B cell (primary cell): Measurements from ENCODE around the gene TOP1. TPM values are rescaled to one million over a fixed set of nuclear protein-coding genes. Genes with fewer than 3 reads are reported as not detected.
A peak's percentile ranks its signal among the peaks of the same experiment; 100 is the strongest.

Source experiments
- ATAC-seq: fragments of 200-7000 bp; cut with Tn5 transposase; one replicate; pipeline ENCODE4 v1.10.0; 2021; ENCODE audit warnings: low read depth, mild to moderate bottlenecking, moderate number of reproducible peaks, moderate library complexity
- CTCF ChIA-PET: fragments of 350-600 bp; sonication (Branson Sonifier 250); formaldehyde crosslinking; loops from one replicate; lab custom pipeline; 2021; ENCODE audit warnings: antibody characterized with exemption, inconsistent platforms; lab: Charles Lee
- POLR2A ChIA-PET: fragments of 350-600 bp; sonication (Branson Sonifier 250); formaldehyde crosslinking; loops from one replicate; lab custom pipeline; 2021; ENCODE audit warnings: antibody characterized with exemption; lab: Charles Lee
- DNase-seq: peaks from one replicate; pipeline ENCODE4 v3.0.0; 2013
- H2AFZ ChIP-seq: 2 replicates; pipeline ENCODE4 v1.6.1; 2012; ENCODE audit warnings: mild to moderate bottlenecking, low read depth, low read length; ENCODE audit not compliant: insufficient read depth, poor library complexity, severe bottlenecking
- H3K27ac ChIP-seq, 2 donors: 1 replicate in 1 of 2; 2 replicates in 1 of 2; pipeline ENCODE4 v1.5.1; 2012 to 2013; ENCODE audit warnings: low read length in 2 of 2, mild to moderate bottlenecking in 2 of 2, moderate library complexity in 1 of 2
- H3K27me3 ChIP-seq, 4 experiments: fragments of 200-600 bp in 1 of 4; sonication (generic) in 1 of 4; replicated peaks in 1 of 4; 1 replicate in 2 of 4; 2 replicates in 2 of 4; pipeline versions ENCODE4 v1.6.1 to v1.7.0; 2013 to 2016; ENCODE audit warnings: low read length in 3 of 4, mild to moderate bottlenecking in 2 of 4, mixed read lengths in 1 of 4, moderate library complexity in 1 of 4; ENCODE audit not compliant: insufficient read depth in 4 of 4, control insufficient read depth in 3 of 4; ENCODE audit errors: control extremely low read depth in 1 of 4
- H3K36me3 ChIP-seq, 2 experiments: replicated peaks in 1 of 2; 1 replicate in 1 of 2; 2 replicates in 1 of 2; pipeline versions ENCODE4 v1.6.1 to v1.7.1; 2013; ENCODE audit warnings: low read length in 1 of 2; ENCODE audit not compliant: insufficient read depth in 2 of 2, control insufficient read depth in 1 of 2; ENCODE audit errors: control extremely low read depth in 1 of 2, extremely low read depth in 1 of 2
- H3K4me1 ChIP-seq, 2 donors: fragments of 200-600 bp in 1 of 2; sonication (generic) in 1 of 2; 1 replicate in 1 of 2; 2 replicates in 1 of 2; pipeline versions ENCODE4 v1.5.1 to v1.6.1; 2013 to 2017; ENCODE audit warnings: low read length in 2 of 2; ENCODE audit not compliant: control insufficient read depth in 2 of 2, insufficient read depth in 2 of 2
- H3K4me2 ChIP-seq: replicated peaks from 2 replicates; pipeline ENCODE3; 2012; ENCODE audit warnings: mild to moderate bottlenecking, low read depth, low read length; ENCODE audit not compliant: poor library complexity, severe bottlenecking
- H3K4me3 ChIP-seq, 5 experiments: fragments of 200-600 bp in 1 of 5; sonication (generic) in 1 of 5; 1 replicate in 3 of 5; 2 replicates in 2 of 5; pipeline versions ENCODE4 v1.5.1 to v1.7.0; 2011 to 2016; ENCODE audit warnings: low read length in 4 of 5, mild to moderate bottlenecking in 4 of 5, low read depth in 2 of 5, control low read depth in 1 of 5, moderate library complexity in 1 of 5; ENCODE audit not compliant: insufficient read depth in 1 of 5; ENCODE audit errors: control extremely low read depth in 1 of 5, extremely low read depth in 1 of 5
- H3K79me2 ChIP-seq: fragments of 200-600 bp; sonication (generic); one replicate; pipeline ENCODE4 v1.6.0; 2016; ENCODE audit warnings: low read length; ENCODE audit not compliant: control insufficient read depth, insufficient read depth
- H3K9ac ChIP-seq: fragments of 200-600 bp; sonication (generic); 2 replicates; pipeline ENCODE4 v1.6.1; 2017; ENCODE audit warnings: mild to moderate bottlenecking, low read length, moderate library complexity
- H3K9me3 ChIP-seq, 3 donors: one replicate each; pipeline versions ENCODE4 v1.6.1 to v1.7.1; 2013; ENCODE audit warnings: low read length in 2 of 3; ENCODE audit not compliant: control insufficient read depth in 2 of 3, insufficient read depth in 1 of 3; ENCODE audit errors: control extremely low read depth in 1 of 3
- H4K20me1 ChIP-seq: 2 replicates; pipeline ENCODE4 v1.6.0; 2012; ENCODE audit warnings: mild to moderate bottlenecking, low read length; ENCODE audit not compliant: insufficient read depth, control insufficient read depth, poor library complexity, severe bottlenecking
- H3K27ac Mint-ChIP-seq: one replicate; pipeline ENCODE4 v1.8.0; 2021; ENCODE audit warnings: mixed read lengths
- H3K27me3 Mint-ChIP-seq: one replicate; pipeline ENCODE4 v1.8.0; 2021; ENCODE audit warnings: mixed read lengths
- H3K4me1 Mint-ChIP-seq: one replicate; pipeline ENCODE4 v1.8.0; 2021; ENCODE audit warnings: mixed read lengths
- H3K4me3 Mint-ChIP-seq: one replicate; pipeline ENCODE4 v1.8.0; 2021; ENCODE audit warnings: mixed read lengths
- H3K9me3 Mint-ChIP-seq: one replicate; pipeline ENCODE4 v1.8.0; 2022; ENCODE audit warnings: mixed read lengths; ENCODE audit not compliant: insufficient read depth
- EZH2 ChIP-seq: IDR thresholded peaks from 2 replicates; pipeline ENCODE4 v1.6.1; 2012; ENCODE audit warnings: borderline replicate concordance, low read depth, mild to moderate bottlenecking, moderate library complexity, low read length; ENCODE audit not compliant: insufficient read depth, poor library complexity, severe bottlenecking
- WGBS: methylation state at CpG from one replicate; pipeline ENCODE4 v1.1.5; 2013; ENCODE audit warnings: missing lambda C conversion rate; ENCODE audit not compliant: insufficient coverage; 5-methylcytosine and 5-hydroxymethylcytosine counted together
- intact Hi-C: fragments of 100-400 bp; cut with micrococcal nuclease; formaldehyde crosslinking; loops from one replicate; pipeline ENCODE4 v1.10.0; 2022
- polyA plus RNA-seq: library from polyadenylated mRNA; depleted of rRNA; stranded (reverse); fragments of >200 nt; gene quantifications from 2 replicates; pipeline ENCODE4 v1.2.3, GENCODE V29; 2012
- total RNA-seq, 2 donors: library from RNA; stranded (reverse); fragments of 120-200 nt in 1 of 2; gene quantifications; 1 replicate in 1 of 2; 2 replicates in 1 of 2; pipeline versions ENCODE4 v1.2.3 to v1.2.4, GENCODE V29; 2013 to 2022
- TF ChIP-seq, protein P1 (sequence below): fragments of 200-600 bp; IDR thresholded peaks from one replicate; pipeline ENCODE4 v1.8.0; 2022; ENCODE audit warnings: antibody characterized with exemption, mild to moderate bottlenecking

The TOP1 gene
- total and polyA plus RNA-seq, 2 donors (not counting 1 experiment from before 2014, with no cell fraction given) = 5.4 to 44.9 TPM

DNA sequence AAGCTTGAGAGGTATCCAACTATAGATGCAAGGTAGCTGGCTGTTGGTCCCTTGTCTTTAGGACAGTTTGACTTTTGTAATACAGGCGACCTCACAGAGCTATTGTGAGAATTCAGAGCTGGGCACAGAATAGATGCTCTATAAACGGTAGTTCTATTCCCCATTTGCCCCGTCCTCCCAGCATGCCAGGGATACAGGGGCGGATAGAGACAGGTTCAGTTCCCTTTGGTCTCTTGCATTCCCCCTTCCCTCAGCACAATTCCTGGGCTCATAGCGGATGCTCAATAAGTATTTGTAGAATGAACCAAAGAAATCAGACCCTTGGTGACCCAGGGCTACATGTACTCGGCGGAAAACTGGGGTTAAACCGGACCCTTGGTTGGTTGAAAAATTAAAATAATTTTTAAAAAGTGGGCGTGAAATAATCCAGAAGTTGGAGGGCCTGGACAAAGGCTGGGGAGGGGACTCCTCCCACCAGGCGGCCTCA, 707 bp upstream of the TOP1 start:
- Mint-ChIP-seq H3K27me3 (no peaks in the 10 kb centered on the region), H3K4me3 (peak overlapping the region; percentile 92), H3K27ac (peak overlapping the region; percentile 97), H3K4me1 (peaks cover 47% of the 10 kb centered on the region), H3K9me3 (no peaks in the 10 kb centered on the region)
- Histone ChIP-seq H2AFZ (peak overlapping the region; percentile 82), H3K27ac (peak overlapping the region; percentile 71 to 95), H3K9me3 (peaks cover 0 to 3% (median 0%) of the 10 kb centered on the region in 3 donors), H3K4me1 (peaks cover 38% of the 10 kb centered on the region in 2 donors), H3K4me3 (peak overlapping the region; percentile 15 to 94 (median 73)), H3K9ac (peak overlapping the region; percentile 97), H3K79me2 (peaks cover 43% of the 10 kb centered on the region), H3K36me3 (peaks cover 0 to 3% of the 10 kb centered on the region in 2 experiments), H3K27me3 (no peaks in the 10 kb centered on the region), H3K4me2 (peak overlapping the region; percentile 84), H4K20me1 (peaks cover 39% of the 10 kb centered on the region)
- 39% methylated on average over 10 of the region's 10 CpGs for WGBS
- ChIA-PET POLR2A (interaction anchor here (0.9 to 2.1 kb wide), 5 partner anchors 10 to 37 kb away, joined by 3 to 10 read pairs (median 5); no protein-coding TSS in a partner anchor), CTCF (interaction anchor here (1.6 to 1.8 kb wide), 2 partner anchors 37 to 59 kb away, joined by 7 to 19 read pairs; no protein-coding TSS in a partner anchor)
- TF ChIP-seq EZH2 = no peak
- TF ChIP-seq, protein P1, sequence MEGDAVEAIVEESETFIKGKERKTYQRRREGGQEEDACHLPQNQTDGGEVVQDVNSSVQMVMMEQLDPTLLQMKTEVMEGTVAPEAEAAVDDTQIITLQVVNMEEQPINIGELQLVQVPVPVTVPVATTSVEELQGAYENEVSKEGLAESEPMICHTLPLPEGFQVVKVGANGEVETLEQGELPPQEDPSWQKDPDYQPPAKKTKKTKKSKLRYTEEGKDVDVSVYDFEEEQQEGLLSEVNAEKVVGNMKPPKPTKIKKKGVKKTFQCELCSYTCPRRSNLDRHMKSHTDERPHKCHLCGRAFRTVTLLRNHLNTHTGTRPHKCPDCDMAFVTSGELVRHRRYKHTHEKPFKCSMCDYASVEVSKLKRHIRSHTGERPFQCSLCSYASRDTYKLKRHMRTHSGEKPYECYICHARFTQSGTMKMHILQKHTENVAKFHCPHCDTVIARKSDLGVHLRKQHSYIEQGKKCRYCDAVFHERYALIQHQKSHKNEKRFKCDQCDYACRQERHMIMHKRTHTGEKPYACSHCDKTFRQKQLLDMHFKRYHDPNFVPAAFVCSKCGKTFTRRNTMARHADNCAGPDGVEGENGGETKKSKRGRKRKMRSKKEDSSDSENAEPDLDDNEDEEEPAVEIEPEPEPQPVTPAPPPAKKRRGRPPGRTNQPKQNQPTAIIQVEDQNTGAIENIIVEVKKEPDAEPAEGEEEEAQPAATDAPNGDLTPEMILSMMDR = no peak
- intact Hi-C loops = loop anchor here (1.0 to 10.0 kb wide), 8 partner anchors 17 to 667 kb away; partner anchors contain the start of genes PLCG1 and ZHX3
- ATAC-seq (no peak), DNase-seq (peak; percentile 27)
